Ovary (tissue), 9 donors: ENCODE data around the gene CCDC27. TPM values are rescaled to one million over a fixed set of nuclear protein-coding genes. Genes with fewer than 3 reads are reported as not detected.

Experiments
- DNase-seq, 5 donors: peaks; one replicate each; pipeline ENCODE4 v3.0.0-alpha.2; 2019 to 2020
- H3K27ac ChIP-seq, 2 donors: fragments of 200-600 bp; one replicate each; pipeline versions ENCODE4 v1.5.1 to v1.8.0; 2019 to 2022
- H3K27me3 ChIP-seq: fragments of 200-600 bp; one replicate; pipeline ENCODE4 v1.8.0; 2022
- H3K36me3 ChIP-seq: fragments of 200-600 bp; sonication (generic); one replicate; pipeline ENCODE4 v1.5.1; 2019
- H3K4me1 ChIP-seq: one replicate; pipeline ENCODE4 v1.8.1; 2013; ENCODE audit warnings: mild to moderate bottlenecking, moderate library complexity; ENCODE audit not compliant: insufficient read depth
- H3K4me3 ChIP-seq: fragments of 200-600 bp; sonication (generic); one replicate; pipeline ENCODE4 v1.5.1; 2017
- H3K9me3 ChIP-seq, 2 donors: fragments of 200-600 bp in 1 of 2; sonication (generic) in 1 of 2; one replicate each; pipeline versions ENCODE4 v1.5.1 to v1.8.1; 2013 to 2019; ENCODE audit warnings: mild to moderate bottlenecking in 1 of 2, moderate library complexity in 1 of 2
- CTCF ChIP-seq, 3 donors: fragments of 450-650 bp in 2 of 3; fragments of 200-600 bp in 1 of 3; IDR thresholded peaks; one replicate each; pipeline versions ENCODE4 v1.5.1 to v1.8.0; 2016 to 2022; ENCODE audit warnings: antibody characterized with exemption in 3 of 3, mild to moderate bottlenecking in 1 of 3
- EP300 ChIP-seq: sonication (generic); formaldehyde crosslinking; IDR thresholded peaks from one replicate; pipeline ENCODE4 v1.6.1; 2017; ENCODE audit warnings: antibody characterized with exemption
- POLR2A ChIP-seq: fragments of 450-650 bp; IDR thresholded peaks from one replicate; pipeline ENCODE4 v1.6.1; 2017; ENCODE audit warnings: antibody characterized with exemption, mild to moderate bottlenecking, moderate library complexity
- WGBS, 3 donors: extraction: QIAGEN DNeasy Blood & Tissue Kit in 1 of 3; methylation state at CpG; one replicate each; pipeline versions ENCODE4 v1.1.5 to v1.1.7; 2013 to 2017; 5-methylcytosine and 5-hydroxymethylcytosine counted together
- intact Hi-C, 4 donors: fragments of 100-400 bp; cut with DNase I; formaldehyde crosslinking; loops; one replicate each; pipeline versions ENCODE4 v1.11.0 to v1.15.1; 2022 to 2023
- polyA plus RNA-seq, 2 donors: library from polyadenylated mRNA; stranded (reverse); fragments of 200-250 nt in 1 of 2; fragments of 350-450 nt in 1 of 2; fragmentation: Illumina TruSeq in 1 of 2; extraction: RNeasy Lipid Tissue Mini Kit (QIAGEN cat#74804) in 1 of 2; gene quantifications; one replicate each; pipeline ENCODE4 v1.2.3, GENCODE V29; 2013 to 2014
- total RNA-seq, 7 donors: library from RNA; depleted of rRNA in 2 of 7; stranded (reverse); fragments of >200 nt in 2 of 7; fragmentation: NEBNext Ultra II Directional in 3 of 7; extraction: Animal tissue kit (Norgen Biotek cat#: 25700) in 3 of 7; gene quantifications; one replicate each; pipeline versions ENCODE4 v1.1.0 to v1.2.4, GENCODE V29; 2016 to 2023
- donor health status: DM: no; HTN: no; CAD: no; lungs with moderate emphysema.
- donor health status: DM: no; HTN: no; CAD: no.
- donor health status: Bipolar disorder and iron deficiency.
- donor health status: DM: yes; HTN: yes; CAD: no.
- donor health status: DM: no; HTN: no; CAD: no.
- donor health status: DM: yes; HTN: yes; CAD: no.

The CCDC27 gene
- total and polyA plus RNA-seq, 9 donors, result 0.05 TPM; not detected in 8

- Histone ChIP-seq H3K4me3 (no peak overlapping the region), H3K9me3 (no peaks in the 10 kb centered on the region), H3K27me3 (no peaks in the 10 kb centered on the region), H3K27ac (no peak overlapping the region), H3K4me1 (peaks cover 11% of the 10 kb centered on the region), H3K36me3 (no peaks in the 10 kb centered on the region)
- TF ChIP-seq POLR2A, result no peak
- no peak for DNase-seq
- WGBS, 3 donors, result 84 to 90% (median 84%) methylated on average over 22 of the region's 22 CpGs
- intact Hi-C loops, result no loop called here
Observed at GRCh38 chr1:3741566-3742438, 10.4 kb upstream of the CCDC27 start.

GRCh38 chr1:3742439-3743298 lies 9.6 kb upstream of the CCDC27 start:
- WGBS, 3 donors, result 80 to 87% (median 85%) methylated on average over 24 of the region's 24 CpGs
- H3K4me3 ChIP-seq, result no peak overlapping the region
- H3K4me1 ChIP-seq, result peaks cover 11% of the 10 kb centered on the region
- intact Hi-C loops, result no loop called here
- no peak overlapping the region for H3K27ac ChIP-seq
- TF ChIP-seq CTCF (IDR thresholded peaks at IDR 0.05) (no peak), POLR2A (no peak), EP300 (no peak)
- H3K36me3 ChIP-seq, result no peaks in the 10 kb centered on the region
- DNase-seq, result no peak
- H3K9me3 ChIP-seq, result no peaks in the 10 kb centered on the region
- H3K27me3 ChIP-seq, result no peaks in the 10 kb centered on the region

GRCh38 chr1:3743421-3743820 lies 8.8 kb upstream of the CCDC27 start:
- TF ChIP-seq EP300 (no peak), CTCF (IDR thresholded peaks at IDR 0.05) (no peak), POLR2A (no peak)
- no peaks in the 10 kb centered on the region for H3K27me3 ChIP-seq
- WGBS, 3 donors, result 50 to 59% (median 52%) methylated on average over 4 of the region's 4 CpGs
- no peak for DNase-seq
- H3K4me1 ChIP-seq, result peaks cover 14% of the 10 kb centered on the region
- intact Hi-C loops, result no loop called here
- H3K27ac ChIP-seq, result no peak overlapping the region
- H3K4me3 ChIP-seq, result no peak overlapping the region
- no peaks in the 10 kb centered on the region for H3K9me3 ChIP-seq
- H3K36me3 ChIP-seq, result no peaks in the 10 kb centered on the region

GRCh38 chr1:3743826-3744225 lies 8.4 kb upstream of the CCDC27 start:
- no peak for DNase-seq
- Histone ChIP-seq H3K4me3 (no peak overlapping the region), H3K27ac (no peak overlapping the region), H3K36me3 (no peaks in the 10 kb centered on the region), H3K4me1 (peaks cover 14% of the 10 kb centered on the region), H3K9me3 (no peaks in the 10 kb centered on the region), H3K27me3 (no peaks in the 10 kb centered on the region)
- intact Hi-C loops, result no loop called here
- 92 to 93% (median 92%) methylated on average over 12 of the region's 12 CpGs for WGBS, 3 donors
- no peak for TF ChIP-seq CTCF (IDR thresholded peaks at IDR 0.05)
- no peak for TF ChIP-seq EP300
- TF ChIP-seq POLR2A, result no peak

GRCh38 chr1:3744646-3745045 lies 7.6 kb upstream of the CCDC27 start:
- Histone ChIP-seq H3K27me3 (no peaks in the 10 kb centered on the region), H3K36me3 (no peaks in the 10 kb centered on the region), H3K9me3 (no peaks in the 10 kb centered on the region), H3K27ac (no peak overlapping the region), H3K4me3 (no peak overlapping the region), H3K4me1 (peaks cover 14% of the 10 kb centered on the region)
- TF ChIP-seq POLR2A, result no peak
- TF ChIP-seq CTCF (IDR thresholded peaks at IDR 0.05), result no peak
- no peak for TF ChIP-seq EP300
- 90 to 93% (median 92%) methylated on average over 10 of the region's 10 CpGs for WGBS, 3 donors
- intact Hi-C loops, result no loop called here
- no peak for DNase-seq
